ENCODE data around the gene RRBP1. TPM values are rescaled to one million over a fixed set of nuclear protein-coding genes. Genes with fewer than 3 reads are reported as not detected.
A peak's percentile ranks its signal among the peaks of the same experiment; 100 is the strongest.

RRBP1 gene
- total and polyA plus RNA-seq, 2 of the 4 experiments (the other 2 are of a cell fraction) = 90.2 to 136 TPM

- dilution Hi-C loops (cut with HindIII; ENCODE audit: low sequenced_read_pairs, unreplicated experiment) = no loop called here
- H3K56ac ChIP-seq (ENCODE audit: extremely low read depth, insufficient read depth, low read length) = no peak overlapping the region
- peak overlapping the region; percentile 68; the same call in 1 of the 2 replicates for H2AK5ac ChIP-seq (ENCODE audit: low read depth, low read length)
- H3K4me1 ChIP-seq (ENCODE audit: control insufficient read depth, insufficient read depth, low read length) = peaks cover 25% of the 10 kb centered on the region
- H4K91ac ChIP-seq (ENCODE audit: insufficient read depth, low read depth, low read length) = peak overlapping the region; percentile 60
- H4K8ac ChIP-seq (ENCODE audit: low read depth in 2 of 2, low read length in 2 of 2) = peak overlapping the region; percentile 8 to 42; a peak in 1 of 4 replicates
- no peaks in the 10 kb centered on the region for H3K36me3 ChIP-seq (ENCODE audit: control insufficient read depth, insufficient read depth, low read length)
- H3K4me2 ChIP-seq (ENCODE audit: low read depth, low read length) = no peak overlapping the region
- H3K27me3 ChIP-seq (ENCODE audit: control insufficient read depth, insufficient read depth, low read length) = no peaks in the 10 kb centered on the region
- no TSS peak for BruUV-seq (replicated peaks)
- ChIA-PET POLR2A (ENCODE audit: unreplicated experiment) (no interaction called here), CTCF (interaction anchor here (1.0 kb wide), 1 partner anchor 186 kb away, joined by 3 read pairs; no protein-coding TSS in a partner anchor)
- H3K23ac ChIP-seq (ENCODE audit: low read depth, low read length) = no peak overlapping the region
- no peaks in the 10 kb centered on the region for H3K9me3 ChIP-seq (ENCODE audit: control insufficient read depth, insufficient read depth, low read length)
- no peak overlapping the region for H3K27ac ChIP-seq (ENCODE audit: insufficient read depth, low read length)
- WGBS, 2 experiments (ENCODE audit: extremely low coverage in 2 of 2, insufficient read length in 1 of 2) = 100% methylated on average over 1 of the region's 4 CpGs; no CpG with 5 or more reads in 1 of the 2 experiments
- H2AK9ac ChIP-seq (replicated peaks; ENCODE audit: low read depth, low read length, poor library complexity) = no peak overlapping the region
- peaks cover 28% of the 10 kb centered on the region for H3K9me1 ChIP-seq (ENCODE audit: insufficient read depth, low read length)
- peak overlapping the region; percentile 10 for H3K14ac ChIP-seq (replicated peaks; ENCODE audit: low read depth, low read length)
- H2BK15ac ChIP-seq (ENCODE audit: low read depth, low read length) = peak overlapping the region; percentile 19; the same call in 2 of the 3 replicates
- H2BK20ac ChIP-seq (ENCODE audit: low read depth, low read length) = peak overlapping the region; percentile 82
- H3K9ac ChIP-seq (ENCODE audit: low read depth, low read length) = no peak overlapping the region
- H3K4me3 ChIP-seq (ENCODE audit: insufficient read depth, low read depth, low read length) = no peak overlapping the region
- no peak for TF ChIP-seq POLR2A (IDR thresholded peaks at IDR 0.05; ENCODE audit: low read depth, low read length)
- TF ChIP-seq MAFK (IDR thresholded peaks at IDR 0.05; ENCODE audit: low read depth, low read length) = no peak
- TF ChIP-seq, protein P1, sequence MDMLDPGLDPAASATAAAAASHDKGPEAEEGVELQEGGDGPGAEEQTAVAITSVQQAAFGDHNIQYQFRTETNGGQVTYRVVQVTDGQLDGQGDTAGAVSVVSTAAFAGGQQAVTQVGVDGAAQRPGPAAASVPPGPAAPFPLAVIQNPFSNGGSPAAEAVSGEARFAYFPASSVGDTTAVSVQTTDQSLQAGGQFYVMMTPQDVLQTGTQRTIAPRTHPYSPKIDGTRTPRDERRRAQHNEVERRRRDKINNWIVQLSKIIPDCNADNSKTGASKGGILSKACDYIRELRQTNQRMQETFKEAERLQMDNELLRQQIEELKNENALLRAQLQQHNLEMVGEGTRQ (IDR thresholded peaks at IDR 0.05; ENCODE audit: low read depth, low read length) = no peak
- no peak for TF ChIP-seq MXI1 (IDR thresholded peaks at IDR 0.05; ENCODE audit: borderline replicate concordance, low read depth, low read length)
- TF ChIP-seq RCOR1 (IDR thresholded peaks at IDR 0.05; ENCODE audit: insufficient replicate concordance, low read length) = no peak
- no peak for TF ChIP-seq MAZ (IDR thresholded peaks at IDR 0.05; ENCODE audit: borderline replicate concordance, low read depth, low read length)
- no peak for TF ChIP-seq RAD21 (IDR thresholded peaks at IDR 0.05; ENCODE audit: low read length)
- no peak for TF ChIP-seq BHLHE40 (IDR thresholded peaks at IDR 0.05; ENCODE audit: low read depth, low read length)
- TF ChIP-seq NFE2L2 (IDR thresholded peaks at IDR 0.05; ENCODE audit: low read depth, low read length) = no peak
- no peak for TF ChIP-seq RFX5 (IDR thresholded peaks at IDR 0.05; ENCODE audit: low read depth, low read length)
- TF ChIP-seq, protein P2, sequence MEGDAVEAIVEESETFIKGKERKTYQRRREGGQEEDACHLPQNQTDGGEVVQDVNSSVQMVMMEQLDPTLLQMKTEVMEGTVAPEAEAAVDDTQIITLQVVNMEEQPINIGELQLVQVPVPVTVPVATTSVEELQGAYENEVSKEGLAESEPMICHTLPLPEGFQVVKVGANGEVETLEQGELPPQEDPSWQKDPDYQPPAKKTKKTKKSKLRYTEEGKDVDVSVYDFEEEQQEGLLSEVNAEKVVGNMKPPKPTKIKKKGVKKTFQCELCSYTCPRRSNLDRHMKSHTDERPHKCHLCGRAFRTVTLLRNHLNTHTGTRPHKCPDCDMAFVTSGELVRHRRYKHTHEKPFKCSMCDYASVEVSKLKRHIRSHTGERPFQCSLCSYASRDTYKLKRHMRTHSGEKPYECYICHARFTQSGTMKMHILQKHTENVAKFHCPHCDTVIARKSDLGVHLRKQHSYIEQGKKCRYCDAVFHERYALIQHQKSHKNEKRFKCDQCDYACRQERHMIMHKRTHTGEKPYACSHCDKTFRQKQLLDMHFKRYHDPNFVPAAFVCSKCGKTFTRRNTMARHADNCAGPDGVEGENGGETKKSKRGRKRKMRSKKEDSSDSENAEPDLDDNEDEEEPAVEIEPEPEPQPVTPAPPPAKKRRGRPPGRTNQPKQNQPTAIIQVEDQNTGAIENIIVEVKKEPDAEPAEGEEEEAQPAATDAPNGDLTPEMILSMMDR (conservative IDR thresholded peaks at IDR 0.05; ENCODE audit: low read depth, low read length) = no peak
- TF ChIP-seq SMC3 (IDR thresholded peaks at IDR 0.05; ENCODE audit: low read depth, low read length) = no peak
- no peak for TF ChIP-seq CHD1 (IDR thresholded peaks at IDR 0.05; ENCODE audit: low read depth, low read length)
- TF ChIP-seq CEBPB (IDR thresholded peaks at IDR 0.05; ENCODE audit: low read depth, low read length) = no peak
- no peak for TF ChIP-seq FOS (IDR thresholded peaks at IDR 0.05; ENCODE audit: low read depth, low read length)
- no peaks in the 10 kb centered on the region for H3K79me1 ChIP-seq (ENCODE audit: low read depth in 1 of 2, low read length in 2 of 2)
- no peaks in the 10 kb centered on the region for H4K20me1 ChIP-seq (ENCODE audit: insufficient read depth, low read length)
- peak overlapping the region; percentile 3 for H2BK5ac ChIP-seq (ENCODE audit: low read depth, low read length, poor library complexity, severe bottlenecking)
- in situ Hi-C loops (cut with MboI; ENCODE audit: low sequenced_read_pairs) = no loop called here
- peak overlapping the region; percentile 54 for H3K4ac ChIP-seq (ENCODE audit: low read depth, low read length)
- H2AFZ ChIP-seq (replicated peaks; ENCODE audit: low read length, poor library complexity) = no peak overlapping the region
- ATAC-seq (ENCODE audit: low read depth) (no peak), DNase-seq (no peak)
- intact Hi-C loops (cut with micrococcal nuclease) = no loop called here
- peak overlapping the region; percentile 50 for H2BK120ac ChIP-seq (ENCODE audit: low read depth, low read length)
- peak overlapping the region; percentile 25; the same call in 1 of the 2 replicates for H3K18ac ChIP-seq (ENCODE audit: low read depth, low read length)
- H4K5ac ChIP-seq (ENCODE audit: low read depth, low read length) = no peak overlapping the region; the same call in 1 of the 2 replicates
These were observed 30.2 kb upstream of the RRBP1 start for GRCh38 chr20:17712201-17712600.
